Measurements from ENCODE around the gene PACC1. TPM values are rescaled to one million over a fixed set of nuclear protein-coding genes. Genes with fewer than 3 reads are reported as not detected.
A peak's percentile ranks its signal among the peaks of the same experiment; 100 is the strongest.

PACC1 gene
- total RNA-seq, 1 experiment from 2014 or later: 27.7 TPM

- peak; percentile 20 to 60 for DNase-seq
- Histone ChIP-seq H3K9me2 (ENCODE audit: insufficient read depth) (no peaks in the 10 kb centered on the region), H3K9me3 (ENCODE audit: insufficient read depth, low read depth) (peaks cover 17% of the 10 kb centered on the region), H4K20me1 (ENCODE audit: insufficient read depth) (no peaks in the 10 kb centered on the region), H3K27me3 (ENCODE audit: insufficient read depth, low read depth) (no peaks in the 10 kb centered on the region), H3K4me1 (replicated peaks; ENCODE audit: insufficient read depth) (peaks cover 19% of the 10 kb centered on the region), H2AFZ (no peak overlapping the region), H3F3A (ENCODE audit: insufficient read depth, low read depth) (peaks cover 14% of the 10 kb centered on the region), H3K36me3 (ENCODE audit: low read depth) (peaks cover 35% of the 10 kb centered on the region), H3K27ac (peak overlapping the region; percentile 94), H3K79me2 (ENCODE audit: low read depth) (no peaks in the 10 kb centered on the region), H3K4me3 (no peak overlapping the region), H3K4me2 (peak overlapping the region; percentile 24; the same call in 1 of the 2 replicates)
- intact Hi-C loops (cut with micrococcal nuclease; ENCODE audit: unreplicated experiment): no loop called here
- TSS peak; percentile 16 for BruUV-seq (replicated peaks)
- ChIA-PET POLR2A (ENCODE audit: unreplicated experiment) (no interaction called here), CTCF (no interaction called here)
- TF ChIP-seq, protein P1, sequence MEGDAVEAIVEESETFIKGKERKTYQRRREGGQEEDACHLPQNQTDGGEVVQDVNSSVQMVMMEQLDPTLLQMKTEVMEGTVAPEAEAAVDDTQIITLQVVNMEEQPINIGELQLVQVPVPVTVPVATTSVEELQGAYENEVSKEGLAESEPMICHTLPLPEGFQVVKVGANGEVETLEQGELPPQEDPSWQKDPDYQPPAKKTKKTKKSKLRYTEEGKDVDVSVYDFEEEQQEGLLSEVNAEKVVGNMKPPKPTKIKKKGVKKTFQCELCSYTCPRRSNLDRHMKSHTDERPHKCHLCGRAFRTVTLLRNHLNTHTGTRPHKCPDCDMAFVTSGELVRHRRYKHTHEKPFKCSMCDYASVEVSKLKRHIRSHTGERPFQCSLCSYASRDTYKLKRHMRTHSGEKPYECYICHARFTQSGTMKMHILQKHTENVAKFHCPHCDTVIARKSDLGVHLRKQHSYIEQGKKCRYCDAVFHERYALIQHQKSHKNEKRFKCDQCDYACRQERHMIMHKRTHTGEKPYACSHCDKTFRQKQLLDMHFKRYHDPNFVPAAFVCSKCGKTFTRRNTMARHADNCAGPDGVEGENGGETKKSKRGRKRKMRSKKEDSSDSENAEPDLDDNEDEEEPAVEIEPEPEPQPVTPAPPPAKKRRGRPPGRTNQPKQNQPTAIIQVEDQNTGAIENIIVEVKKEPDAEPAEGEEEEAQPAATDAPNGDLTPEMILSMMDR (conservative IDR thresholded peaks at IDR 0.05): no peak
- no peak for TF ChIP-seq EZH2 (IDR thresholded peaks at IDR 0.05; ENCODE audit: low read depth)
Measured at GRCh38 chr1:212401838-212402582, 12.7 kb downstream of the PACC1 start.

DNA sequence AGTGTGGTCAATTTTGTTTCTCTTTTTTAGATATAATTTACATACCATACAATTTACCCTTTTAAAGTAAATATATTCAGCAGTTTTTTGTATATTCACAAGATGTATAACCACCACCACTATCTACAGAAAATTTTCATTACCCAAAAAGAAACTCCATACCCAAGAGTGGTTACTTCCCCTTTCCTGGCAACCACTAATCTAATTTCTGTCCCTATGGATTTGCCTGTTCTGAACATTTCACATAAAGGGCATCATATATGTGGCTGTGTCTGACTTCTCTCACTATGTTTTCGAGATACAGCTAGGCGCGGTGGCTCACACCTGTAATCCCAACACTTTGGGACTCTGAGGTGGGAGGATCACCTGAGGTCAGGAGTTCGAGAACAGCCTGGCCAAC lies 13.6 kb downstream of the PACC1 start:
- CTCF ChIA-PET: no interaction called here
- H3K4me1 ChIP-seq (replicated peaks; ENCODE audit: insufficient read depth): peaks cover 19% of the 10 kb centered on the region
- peaks cover 17% of the 10 kb centered on the region for H3F3A ChIP-seq (ENCODE audit: insufficient read depth, low read depth)
- H2AFZ ChIP-seq: no peak overlapping the region
- no peak overlapping the region for H3K4me3 ChIP-seq
- H3K36me3 ChIP-seq (ENCODE audit: low read depth): peaks cover 40% of the 10 kb centered on the region
- H3K4me2 ChIP-seq: no peak overlapping the region
- DNase-seq: no peak
- TF ChIP-seq, protein P1 (conservative IDR thresholded peaks at IDR 0.05): no peak
- no peak for TF ChIP-seq EZH2 (IDR thresholded peaks at IDR 0.05; ENCODE audit: low read depth)
- H3K9me2 ChIP-seq (ENCODE audit: insufficient read depth): no peaks in the 10 kb centered on the region
- BruUV-seq (replicated peaks): no TSS peak
- no peaks in the 10 kb centered on the region for H4K20me1 ChIP-seq (ENCODE audit: insufficient read depth)
- POLR2A ChIA-PET (ENCODE audit: unreplicated experiment): no interaction called here
- H3K27ac ChIP-seq: peak overlapping the region; percentile 94; the same call in 1 of the 2 replicates
- intact Hi-C loops (cut with micrococcal nuclease; ENCODE audit: unreplicated experiment): no loop called here
- H3K27me3 ChIP-seq (ENCODE audit: insufficient read depth, low read depth): no peaks in the 10 kb centered on the region
- H3K9me3 ChIP-seq (ENCODE audit: insufficient read depth, low read depth): peaks cover 24% of the 10 kb centered on the region
- no peaks in the 10 kb centered on the region for H3K79me2 ChIP-seq (ENCODE audit: low read depth)

DNA sequence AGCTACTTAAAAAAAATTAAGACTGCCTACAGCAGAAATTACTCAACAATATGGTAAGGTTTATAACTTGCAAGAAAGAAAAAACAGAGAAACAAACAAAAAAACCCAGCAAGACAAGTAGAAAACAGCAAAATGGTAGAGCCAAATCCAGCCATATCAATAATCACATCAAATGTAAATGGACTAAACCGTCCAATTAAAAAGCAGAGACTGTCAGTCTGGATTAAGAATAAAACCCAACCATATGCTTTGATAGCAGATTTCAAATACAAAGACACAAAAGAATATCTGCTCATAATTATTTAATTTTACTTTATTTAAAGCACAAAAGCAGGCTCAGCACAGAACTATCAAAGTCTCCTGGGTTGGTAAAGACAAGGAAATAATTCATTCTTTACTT lies 17.5 kb downstream of the PACC1 start:
- no peak overlapping the region for H3K4me3 ChIP-seq
- TF ChIP-seq EZH2 (IDR thresholded peaks at IDR 0.05; ENCODE audit: low read depth): no peak
- TF ChIP-seq, protein P1 (conservative IDR thresholded peaks at IDR 0.05): no peak
- H4K20me1 ChIP-seq (ENCODE audit: insufficient read depth): no peaks in the 10 kb centered on the region
- intact Hi-C loops (cut with micrococcal nuclease; ENCODE audit: unreplicated experiment): no loop called here
- no peaks in the 10 kb centered on the region for H3K79me2 ChIP-seq (ENCODE audit: low read depth)
- BruUV-seq (replicated peaks): no TSS peak
- H3K9me3 ChIP-seq (ENCODE audit: insufficient read depth, low read depth): peaks cover 35% of the 10 kb centered on the region
- no peak overlapping the region for H3K4me2 ChIP-seq
- no peaks in the 10 kb centered on the region for H3K9me2 ChIP-seq (ENCODE audit: insufficient read depth)
- peaks cover 13% of the 10 kb centered on the region for H3F3A ChIP-seq (ENCODE audit: insufficient read depth, low read depth)
- H3K4me1 ChIP-seq (replicated peaks; ENCODE audit: insufficient read depth): peaks cover 7% of the 10 kb centered on the region
- no peak overlapping the region for H3K27ac ChIP-seq
- DNase-seq: no peak
- peaks cover 30% of the 10 kb centered on the region for H3K36me3 ChIP-seq (ENCODE audit: low read depth)
- CTCF ChIA-PET: no interaction called here
- POLR2A ChIA-PET (ENCODE audit: unreplicated experiment): no interaction called here
- H2AFZ ChIP-seq: no peak overlapping the region
- no peaks in the 10 kb centered on the region for H3K27me3 ChIP-seq (ENCODE audit: insufficient read depth, low read depth)
